GM12872 (cell line): Measurements from ENCODE around the gene INSM1.

Experiments used
- TF ChIP-seq, protein P1 (sequence below): IDR thresholded peaks from 3 replicates; pipeline ENCODE4 v1.5.1; 2011; ENCODE audit warnings: low read depth, mild to moderate bottlenecking, low read length, moderate library complexity; ENCODE audit not compliant: insufficient read depth

The INSM1 gene

DNA sequence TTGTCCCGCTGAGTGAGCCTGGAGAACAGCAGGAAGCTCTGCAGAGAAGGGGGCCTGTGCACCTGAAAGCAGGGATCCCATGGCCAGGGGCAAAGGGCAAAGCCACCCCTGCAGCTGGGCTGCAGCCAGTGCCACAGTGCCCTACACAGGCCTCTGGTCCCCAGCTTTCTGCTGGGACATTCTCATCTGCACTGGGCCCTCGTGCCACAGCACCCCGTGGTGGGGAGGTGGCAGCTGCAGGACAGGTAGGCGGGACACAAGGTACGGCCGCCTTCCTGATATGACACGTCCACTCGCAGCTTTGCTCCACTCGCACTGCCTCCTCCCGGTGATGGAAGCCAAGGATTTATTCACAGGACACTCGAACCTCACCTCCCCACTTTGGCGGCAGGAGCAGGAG, 27.2 kb downstream of the INSM1 start:
- TF ChIP-seq, protein P1, sequence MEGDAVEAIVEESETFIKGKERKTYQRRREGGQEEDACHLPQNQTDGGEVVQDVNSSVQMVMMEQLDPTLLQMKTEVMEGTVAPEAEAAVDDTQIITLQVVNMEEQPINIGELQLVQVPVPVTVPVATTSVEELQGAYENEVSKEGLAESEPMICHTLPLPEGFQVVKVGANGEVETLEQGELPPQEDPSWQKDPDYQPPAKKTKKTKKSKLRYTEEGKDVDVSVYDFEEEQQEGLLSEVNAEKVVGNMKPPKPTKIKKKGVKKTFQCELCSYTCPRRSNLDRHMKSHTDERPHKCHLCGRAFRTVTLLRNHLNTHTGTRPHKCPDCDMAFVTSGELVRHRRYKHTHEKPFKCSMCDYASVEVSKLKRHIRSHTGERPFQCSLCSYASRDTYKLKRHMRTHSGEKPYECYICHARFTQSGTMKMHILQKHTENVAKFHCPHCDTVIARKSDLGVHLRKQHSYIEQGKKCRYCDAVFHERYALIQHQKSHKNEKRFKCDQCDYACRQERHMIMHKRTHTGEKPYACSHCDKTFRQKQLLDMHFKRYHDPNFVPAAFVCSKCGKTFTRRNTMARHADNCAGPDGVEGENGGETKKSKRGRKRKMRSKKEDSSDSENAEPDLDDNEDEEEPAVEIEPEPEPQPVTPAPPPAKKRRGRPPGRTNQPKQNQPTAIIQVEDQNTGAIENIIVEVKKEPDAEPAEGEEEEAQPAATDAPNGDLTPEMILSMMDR, result no peak

GRCh38 chr20:20395903-20396568, 28.1 kb downstream of the INSM1 start:
- TF ChIP-seq, protein P1, result no peak

DNA sequence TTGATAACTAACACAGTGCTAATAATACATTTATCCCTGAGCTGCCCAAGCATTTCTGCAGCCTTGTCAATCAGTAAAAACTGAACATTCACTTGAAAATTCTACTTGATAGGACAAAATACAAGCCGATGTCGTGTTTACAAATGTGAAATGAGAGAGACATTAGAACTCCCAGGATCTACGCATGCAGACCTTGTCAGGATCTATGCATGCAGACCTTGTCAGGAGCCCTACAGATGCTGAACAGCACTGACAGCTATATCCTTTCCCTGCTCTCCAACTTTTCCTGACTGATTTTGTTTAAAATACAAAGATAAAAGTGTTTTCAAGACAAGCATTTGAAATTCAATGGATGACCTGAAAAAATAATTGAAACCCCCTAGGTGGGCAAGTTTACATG, 28.9 kb downstream of the INSM1 start:
- TF ChIP-seq, protein P1, result no peak

DNA sequence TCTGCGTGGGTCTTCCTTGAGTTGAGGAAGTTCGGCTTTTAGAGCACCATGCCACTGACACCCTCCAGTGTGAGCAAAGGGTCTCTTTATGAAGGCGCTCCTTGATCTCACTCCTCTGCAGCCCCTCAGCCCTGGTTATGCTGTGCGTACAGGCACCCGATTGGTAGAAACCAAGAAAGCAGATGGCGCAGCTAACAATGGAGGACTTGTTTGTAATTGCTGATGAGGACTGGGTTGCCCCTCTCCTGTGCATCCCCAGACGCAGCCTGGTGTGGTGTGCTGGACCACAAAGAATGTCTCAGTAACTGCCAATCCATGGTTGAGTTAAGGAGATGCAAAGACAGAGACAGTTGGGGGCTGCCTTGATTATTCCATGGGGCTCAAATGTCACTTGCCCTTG, 30.2 kb downstream of the INSM1 start:
- TF ChIP-seq, protein P1, result no peak

GRCh38 chr20:20399531-20400500, 31.9 kb downstream of the INSM1 start:
- TF ChIP-seq, protein P1, result no peak

DNA sequence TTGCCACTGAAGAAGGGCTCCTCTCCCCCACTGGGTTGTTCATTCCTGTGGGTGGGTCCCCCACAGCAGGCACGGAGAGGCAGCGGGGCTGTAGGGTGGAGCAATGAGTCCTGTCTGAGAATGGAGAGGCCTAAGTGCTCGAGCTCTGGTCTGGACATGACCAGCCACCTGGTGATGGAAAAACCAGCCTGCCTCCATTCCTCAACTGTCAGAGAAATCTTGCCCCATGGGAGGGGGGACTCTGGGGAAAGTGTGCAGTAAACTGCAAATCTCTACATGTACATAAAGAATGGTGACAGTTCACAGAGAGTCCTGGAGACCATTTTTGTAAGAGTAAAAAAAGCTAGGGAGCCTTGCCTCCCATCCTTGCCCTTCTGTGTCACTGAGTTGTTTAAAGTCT, 34.1 kb downstream of the INSM1 start:
- TF ChIP-seq, protein P1, result no peak

- TF ChIP-seq, protein P1, result no peak
These were observed 36.7 kb downstream of the INSM1 start for GRCh38 chr20:20404633-20405032.
